Left forelimb (tissue), 1 donor: ENCODE data around the gene SSX2IP.
"Not testable (repeated sequence)": the region's sequence is repeated elsewhere in the genome, so short reads cannot be mapped to it uniquely, and the experiment has no call there.

ENCODE experiments used
- DNase-seq: peaks from one replicate; pipeline ENCODE4 v3.0.0-alpha.2; 2018; ENCODE audit warnings: low spot score

The SSX2IP gene

GRCh38 chr1:84675631-84676030 is 14.6 kb downstream of the SSX2IP start:
- DNase-seq: no peak

- no peak for DNase-seq
Observed at GRCh38 chr1:84675106-84675505, 15.2 kb downstream of the SSX2IP start.

GRCh38 chr1:84674705-84675104 is 15.6 kb downstream of the SSX2IP start:
- DNase-seq: no peak

GRCh38 chr1:84674021-84674420 is 16.2 kb downstream of the SSX2IP start:
- no peak for DNase-seq

- DNase-seq: no peak
Observed at GRCh38 chr1:84672080-84672854, 18.0 kb downstream of the SSX2IP start.

GRCh38 chr1:84669831-84670230 is 20.4 kb downstream of the SSX2IP start:
- DNase-seq: no peak

GRCh38 chr1:84668185-84668584 is 22.1 kb downstream of the SSX2IP start:
- DNase-seq: no peak

GRCh38 chr1:84665703-84666317 is 24.5 kb downstream of the SSX2IP start:
- no peak for DNase-seq

- DNase-seq: no peak
Observed at GRCh38 chr1:84653130-84653677, 37.1 kb downstream of the SSX2IP start.

GRCh38 chr1:84644472-84644871 is 45.8 kb downstream of the SSX2IP start:
- no peak for DNase-seq

- no peak for DNase-seq
Observed at GRCh38 chr1:84643183-84643582, 47.1 kb downstream of the SSX2IP start.

GRCh38 chr1:84642774-84643173 is 47.5 kb downstream of the SSX2IP start:
- no peak for DNase-seq

GRCh38 chr1:84639731-84640130 is 50.5 kb downstream of the SSX2IP start:
- not testable (repeated sequence) for DNase-seq

- no peak for DNase-seq
Observed at GRCh38 chr1:84635429-84635828, 54.8 kb downstream of the SSX2IP start.

- no peak for DNase-seq
Observed at GRCh38 chr1:84634536-84635205, 55.6 kb downstream of the SSX2IP start.

- no peak for DNase-seq
Observed at GRCh38 chr1:84632673-84633434, 57.4 kb downstream of the SSX2IP start.

- no peak for DNase-seq
Observed at GRCh38 chr1:84632137-84632536, 58.1 kb downstream of the SSX2IP start.

GRCh38 chr1:84624876-84625275 is 65.4 kb downstream of the SSX2IP start:
- DNase-seq: no peak

- no peak for DNase-seq
Observed at GRCh38 chr1:84621553-84621952, 68.7 kb downstream of the SSX2IP start.

GRCh38 chr1:84620720-84621313 is 69.4 kb downstream of the SSX2IP start:
- peak; percentile 89 for DNase-seq

GRCh38 chr1:84619383-84620102 is 70.7 kb downstream of the SSX2IP start:
- no peak for DNase-seq
